HG02623 (cell line): Measurements from ENCODE around the gene SF3B5.
"Not testable (repeated sequence)": the region's sequence is repeated elsewhere in the genome, so short reads cannot be mapped to it uniquely, and the experiment has no call there.

ENCODE experiments used
- ATAC-seq: cut with Tn5 transposase; IDR thresholded peaks from one replicate; pipeline ENCODE4 v1.9.1; 2021; ENCODE audit warnings: moderate library complexity; ENCODE audit not compliant: unreplicated experiment

SF3B5 gene

DNA sequence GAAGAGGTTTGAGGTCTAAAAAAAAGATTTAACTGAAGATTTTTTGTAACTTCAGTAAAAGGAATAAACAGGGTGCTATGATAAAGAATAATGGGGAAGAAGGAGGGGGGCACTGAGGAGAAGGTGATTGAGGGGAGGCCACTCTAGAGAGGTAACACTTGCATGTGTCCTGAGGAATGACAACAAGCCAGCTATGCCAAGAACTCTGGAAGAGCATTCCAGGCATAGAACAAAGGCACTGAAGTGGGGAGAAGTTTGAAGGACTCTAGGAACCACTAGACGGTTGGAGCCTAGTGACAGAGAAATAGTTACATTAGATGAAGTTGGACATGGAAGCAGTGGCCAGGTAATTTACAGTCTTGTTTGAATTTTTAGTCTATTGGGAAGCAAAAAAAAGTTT is 10.8 kb upstream of the SF3B5 start:
- no peak for ATAC-seq

DNA sequence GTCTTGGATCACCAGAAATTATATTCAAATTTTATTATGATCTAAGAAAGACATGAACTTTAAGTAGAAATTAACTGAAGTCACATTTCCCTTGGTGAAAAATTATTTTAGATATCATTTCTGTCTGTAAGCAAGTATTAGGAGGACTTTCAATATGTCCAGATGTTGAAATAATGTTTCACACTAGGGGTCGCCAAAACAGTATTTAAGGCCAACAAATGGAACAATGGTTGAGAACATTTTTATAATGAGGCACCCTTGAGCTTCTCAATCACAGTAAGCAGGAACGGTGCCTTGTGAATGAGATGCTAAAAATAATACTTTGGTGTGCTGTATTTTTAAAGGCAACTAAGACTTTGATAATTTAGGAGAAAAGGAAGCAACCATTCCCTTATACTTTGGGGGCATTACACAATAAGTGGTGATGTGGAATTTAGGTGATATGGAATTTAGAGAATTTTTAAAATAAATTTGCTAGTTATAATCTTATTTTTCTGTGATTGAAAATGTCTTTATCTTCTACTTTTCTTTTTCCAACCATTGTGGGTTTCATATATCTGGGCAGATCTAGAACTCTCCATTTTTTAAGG is 9.6 kb upstream of the SF3B5 start:
- ATAC-seq: no peak

DNA sequence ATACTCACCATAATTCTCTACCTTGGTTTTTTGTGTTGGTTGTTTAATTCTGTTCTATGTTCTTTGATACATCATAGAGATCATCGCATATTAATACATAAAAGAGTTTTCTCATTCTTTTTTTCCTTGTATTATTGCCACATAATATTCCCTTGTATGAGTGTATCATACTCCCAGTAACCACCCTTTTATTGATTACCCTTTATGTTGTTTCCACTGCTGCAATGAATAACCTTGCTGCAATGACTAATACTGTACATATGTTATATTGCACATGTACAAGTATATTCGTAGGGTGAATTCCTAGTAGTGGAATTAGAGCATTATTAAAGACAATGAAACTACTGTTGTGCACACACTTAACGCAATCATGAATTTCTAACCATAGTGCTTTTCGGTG is 9.1 kb upstream of the SF3B5 start:
- ATAC-seq: no peak

DNA sequence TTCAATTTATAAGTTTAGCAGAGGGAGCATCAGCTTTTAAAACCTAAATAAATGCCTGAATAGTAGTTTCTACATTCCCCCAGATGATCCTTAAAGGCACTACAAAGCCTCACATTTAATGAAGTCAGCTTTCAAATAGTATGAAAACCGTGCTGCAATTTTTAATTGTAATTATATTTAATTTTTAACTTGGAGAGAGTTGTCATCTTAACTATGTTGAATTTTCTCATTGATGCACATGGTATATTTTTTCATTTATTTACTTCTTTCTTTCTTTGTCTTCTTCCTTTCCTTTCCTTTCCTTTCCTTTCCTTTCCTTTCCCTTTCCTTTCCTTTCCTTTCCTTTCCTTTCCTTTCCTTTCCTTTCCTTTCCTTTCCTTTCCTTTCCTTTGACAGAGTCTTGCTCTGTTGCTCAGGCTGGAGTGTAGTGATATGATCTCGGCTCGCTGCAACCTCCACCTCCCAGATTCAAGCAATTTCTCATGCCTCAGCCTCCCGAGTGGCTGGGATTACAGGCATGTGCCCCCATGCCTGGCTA is 7.7 kb upstream of the SF3B5 start:
- ATAC-seq: no peak

DNA sequence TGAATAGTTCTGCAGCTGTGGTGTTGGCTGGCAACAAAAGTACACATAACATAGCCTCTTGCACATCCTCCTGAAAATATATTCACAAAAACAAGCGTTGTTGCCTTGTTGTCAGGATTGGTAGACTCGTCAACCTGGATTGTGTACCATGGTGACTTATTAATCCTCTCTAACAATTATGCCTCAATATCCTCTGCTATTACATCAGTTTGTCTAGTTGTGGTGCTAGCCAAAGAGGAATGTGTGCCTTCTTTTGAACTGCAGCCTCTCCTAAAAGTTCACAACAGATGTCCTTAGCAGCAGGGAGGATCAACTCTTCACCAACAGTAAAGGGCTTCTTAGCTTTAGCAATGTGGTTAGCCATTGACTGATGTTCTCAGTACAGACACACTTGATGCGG is 3.6 kb upstream of the SF3B5 start:
- ATAC-seq: no peak

DNA sequence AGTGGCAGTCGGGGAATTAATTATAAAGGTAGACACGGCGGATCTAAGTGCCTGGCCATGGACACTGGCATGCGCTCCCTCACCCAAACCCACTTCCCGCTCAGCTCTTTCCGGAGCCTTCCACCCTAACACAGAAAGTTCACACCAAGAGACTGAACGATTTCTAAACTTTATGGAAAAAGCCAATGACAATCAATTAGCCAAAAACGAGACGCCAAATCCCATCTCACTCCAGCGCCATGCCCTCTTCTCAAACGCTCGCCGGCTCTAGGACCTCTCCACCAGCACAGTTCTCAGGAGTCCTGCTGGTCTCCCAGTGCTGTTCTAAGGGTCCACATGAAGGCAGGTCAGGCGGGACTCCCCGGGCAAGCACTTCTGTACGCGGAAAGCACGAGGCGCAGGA is 641 bp downstream of the SF3B5 start:
- ATAC-seq: no peak

DNA sequence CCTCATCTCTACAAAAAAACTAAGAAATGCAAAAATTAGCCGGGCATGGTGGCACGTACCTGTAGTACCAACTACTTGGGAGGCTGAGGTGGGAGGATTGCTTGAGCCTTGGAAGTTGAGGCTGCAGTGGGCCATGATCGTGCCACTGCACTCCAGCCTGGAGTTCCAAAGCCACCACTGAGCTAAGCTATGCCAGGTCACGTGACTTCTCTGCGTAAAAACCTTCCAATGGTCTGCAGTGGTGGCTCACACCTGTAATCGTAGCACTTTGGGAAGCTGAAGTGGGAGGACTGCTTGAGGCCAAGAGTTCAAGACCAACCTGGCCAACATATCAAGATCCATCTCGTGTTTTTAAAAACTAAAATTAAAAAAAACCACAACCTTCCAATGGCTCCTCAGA is 1.7 kb downstream of the SF3B5 start:
- no peak for ATAC-seq

DNA sequence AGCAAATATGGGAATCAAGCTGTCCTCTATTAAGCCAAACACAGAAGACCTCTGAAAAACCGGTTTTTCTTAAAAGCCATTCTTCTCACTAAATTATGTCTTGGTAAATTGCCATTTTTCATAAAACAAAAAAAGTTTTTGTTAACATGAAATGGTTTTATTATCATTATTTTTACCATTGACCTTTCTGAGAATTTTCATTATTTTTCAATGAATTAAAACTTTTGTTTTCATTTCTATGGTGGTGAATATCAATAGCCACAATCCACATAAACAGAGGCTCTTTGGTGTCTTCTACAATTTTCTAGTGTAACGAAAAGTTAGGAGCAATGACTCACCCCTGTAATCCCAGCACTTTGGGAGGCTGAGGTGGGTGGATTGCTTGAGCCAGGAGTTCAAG is 2.1 kb downstream of the SF3B5 start:
- ATAC-seq: no peak

DNA sequence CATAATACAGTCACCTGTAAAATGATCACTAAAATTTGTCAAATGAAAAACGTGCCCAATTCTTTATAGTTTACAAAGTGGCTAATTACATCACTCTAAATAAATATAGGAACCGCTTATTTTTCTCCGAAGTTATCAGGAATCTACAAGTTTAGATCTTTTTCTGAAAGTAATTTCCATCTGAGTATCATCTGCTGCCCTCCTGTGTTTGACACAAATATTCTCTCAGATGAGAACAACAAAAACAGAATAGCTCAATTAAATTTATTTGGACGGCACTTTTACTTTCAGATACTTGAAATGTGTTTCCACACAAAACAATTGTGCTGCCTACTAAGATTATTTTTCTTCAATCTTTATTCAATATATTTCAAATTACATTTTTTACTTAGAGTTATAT is 5.0 kb downstream of the SF3B5 start:
- no peak for ATAC-seq

DNA sequence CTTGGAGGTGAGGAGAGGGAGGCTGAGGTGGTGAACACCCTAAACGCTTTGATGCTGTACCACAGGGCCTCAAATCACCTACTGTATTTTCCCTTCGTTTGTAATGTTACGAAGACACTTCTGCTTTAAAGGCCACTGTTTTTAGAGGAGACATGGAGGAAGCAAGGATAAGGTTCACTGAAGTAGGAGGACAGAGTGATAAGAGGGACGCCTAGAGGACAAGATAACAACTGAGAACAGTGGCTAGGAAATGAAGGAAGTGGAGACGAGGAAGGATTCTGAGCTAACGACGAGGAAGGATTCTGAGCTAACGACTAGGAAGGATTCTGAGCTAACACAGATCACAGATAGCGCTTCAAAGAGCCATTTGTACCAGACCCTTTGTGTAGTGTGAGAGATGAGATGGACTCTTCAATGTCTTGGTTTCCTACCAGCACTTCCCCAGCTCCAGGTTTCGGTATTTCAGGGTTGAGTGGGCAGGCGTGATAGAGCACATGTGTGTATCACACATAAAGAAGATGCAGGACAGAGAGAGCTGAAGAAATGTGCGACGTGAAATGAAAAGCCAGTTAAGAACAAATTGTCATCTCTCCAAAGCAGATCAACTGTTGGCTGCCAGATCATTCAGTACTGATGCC is 7.5 kb downstream of the SF3B5 start:
- no peak for ATAC-seq

DNA sequence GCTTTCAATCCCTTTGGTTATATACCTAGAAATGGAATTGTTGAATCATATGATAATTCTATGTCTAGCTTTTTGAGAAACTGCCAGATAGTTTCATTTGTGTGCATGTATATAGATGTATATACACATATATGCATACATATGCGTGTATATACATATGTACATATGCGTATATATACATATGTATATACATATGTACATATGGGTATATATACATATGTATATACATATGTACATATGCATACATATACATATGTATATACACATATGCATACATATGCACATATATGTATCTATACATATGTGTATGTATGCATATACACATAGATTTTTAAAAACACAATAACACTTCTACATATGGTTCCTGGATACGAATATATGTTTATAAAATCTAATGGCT is 8.4 kb downstream of the SF3B5 start:
- no peak for ATAC-seq

DNA sequence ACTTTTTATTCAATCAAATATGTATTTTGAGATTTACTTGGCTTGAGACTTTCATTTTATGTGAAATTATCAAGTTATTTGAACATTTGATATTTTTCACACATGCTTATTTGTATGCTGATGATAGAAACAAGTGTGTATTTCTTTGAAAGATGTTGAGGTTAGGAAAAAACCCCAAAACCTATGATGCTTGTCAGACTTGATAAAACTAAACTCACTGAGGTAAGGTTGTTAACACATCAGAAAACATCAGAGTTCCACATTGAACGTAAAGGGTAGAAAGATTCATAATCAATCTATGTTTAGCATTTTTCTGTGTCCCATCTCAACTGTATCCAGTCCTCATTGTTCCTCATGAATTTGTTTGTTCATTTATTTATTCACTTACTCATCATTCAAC is 12.2 kb downstream of the SF3B5 start:
- peak; percentile 42 for ATAC-seq

DNA sequence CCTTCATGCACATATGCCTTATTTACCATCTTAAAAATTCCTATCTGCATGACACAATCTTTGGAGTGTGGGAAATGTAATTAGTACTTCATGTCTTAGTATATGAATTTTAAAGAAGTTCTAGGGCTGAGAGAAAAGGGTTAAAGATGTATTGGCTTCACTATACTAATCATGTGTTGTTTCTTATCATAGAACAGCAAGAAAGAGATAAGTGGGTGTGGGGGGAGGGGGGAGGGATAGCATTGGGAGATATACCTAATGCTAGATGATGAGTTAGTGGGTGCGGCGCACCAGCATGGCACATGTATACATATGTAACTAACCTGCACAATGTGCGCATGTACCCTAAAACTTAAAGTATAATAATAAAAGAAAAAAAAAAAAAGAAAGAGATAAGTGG is 13.0 kb downstream of the SF3B5 start:
- not testable (repeated sequence) for ATAC-seq

DNA sequence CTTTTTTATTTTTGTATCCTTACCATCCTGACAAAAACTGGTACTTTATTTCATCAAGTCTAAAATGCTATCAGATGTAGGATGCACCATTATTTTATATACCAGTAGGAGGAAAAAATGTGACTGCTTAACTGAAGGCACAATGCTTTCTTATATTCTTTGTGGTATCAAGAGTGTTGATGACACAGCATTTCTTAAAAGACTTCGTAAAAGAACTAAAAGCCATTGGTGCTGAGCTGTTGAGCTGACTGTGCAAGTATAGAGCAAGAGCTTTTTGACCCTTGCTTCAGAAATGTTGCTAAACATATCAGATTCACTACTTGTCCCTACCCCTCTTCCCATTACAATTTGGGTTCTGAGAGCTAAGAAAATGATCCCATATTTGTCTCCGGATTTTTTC is 17.5 kb downstream of the SF3B5 start:
- ATAC-seq: no peak

DNA sequence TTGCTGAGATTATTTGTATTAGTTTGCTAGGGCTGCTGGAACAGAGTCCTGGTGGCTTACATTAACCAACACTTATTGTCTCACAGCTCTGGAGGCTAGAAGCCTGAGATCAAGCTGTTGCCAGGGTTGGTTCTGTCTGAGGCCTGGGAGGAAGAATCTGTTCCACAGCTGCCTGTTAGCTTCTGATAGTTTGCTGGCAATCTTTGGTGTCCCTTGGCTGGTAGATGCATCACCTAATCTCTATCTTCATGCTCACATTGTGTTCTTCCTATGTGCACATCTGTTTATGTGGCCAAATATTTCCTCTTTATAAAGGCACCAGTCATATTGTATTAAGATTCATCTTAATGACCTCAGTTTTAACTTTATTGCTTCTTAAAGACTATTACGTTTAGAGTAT is 19.5 kb downstream of the SF3B5 start:
- no peak for ATAC-seq

DNA sequence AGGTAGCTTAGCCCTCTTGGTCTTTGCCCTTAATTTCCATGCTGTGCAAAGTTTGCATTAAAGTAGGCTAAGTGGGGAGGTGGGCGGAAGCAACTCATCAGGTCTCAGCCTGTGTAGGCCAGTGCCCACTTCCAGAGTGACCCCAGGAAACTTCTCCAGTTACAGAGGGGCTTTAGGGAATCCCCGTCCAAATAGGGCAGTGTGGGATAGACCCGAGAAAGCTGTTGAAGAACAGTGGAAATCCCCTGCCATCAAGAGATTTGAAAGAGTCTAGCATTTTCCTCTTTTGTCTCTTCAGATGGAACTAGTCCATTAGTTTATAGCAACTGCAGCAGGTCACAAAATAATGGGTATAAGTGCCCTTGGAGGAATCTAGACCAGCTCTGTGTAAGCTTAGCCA is 20.2 kb downstream of the SF3B5 start:
- peak; percentile 64 for ATAC-seq

DNA sequence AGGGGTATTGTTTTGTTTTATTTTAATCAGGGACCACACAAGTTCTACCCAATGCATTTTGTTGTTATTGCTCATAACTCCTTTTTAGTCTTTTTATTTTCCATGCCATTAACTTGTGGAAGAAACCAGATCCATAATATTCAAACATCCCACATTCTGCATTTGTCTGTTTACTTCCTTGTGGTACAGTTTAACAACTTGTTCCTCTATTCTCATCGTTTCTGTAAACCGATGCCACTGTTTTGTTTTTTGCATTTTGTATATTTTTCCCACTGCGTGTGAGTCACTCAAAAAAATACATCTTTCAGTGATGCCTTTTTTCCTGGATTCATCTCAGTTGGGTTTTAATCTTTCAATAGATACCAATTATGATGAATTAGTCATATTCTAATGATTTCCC is 22.3 kb downstream of the SF3B5 start:
- ATAC-seq: no peak

DNA sequence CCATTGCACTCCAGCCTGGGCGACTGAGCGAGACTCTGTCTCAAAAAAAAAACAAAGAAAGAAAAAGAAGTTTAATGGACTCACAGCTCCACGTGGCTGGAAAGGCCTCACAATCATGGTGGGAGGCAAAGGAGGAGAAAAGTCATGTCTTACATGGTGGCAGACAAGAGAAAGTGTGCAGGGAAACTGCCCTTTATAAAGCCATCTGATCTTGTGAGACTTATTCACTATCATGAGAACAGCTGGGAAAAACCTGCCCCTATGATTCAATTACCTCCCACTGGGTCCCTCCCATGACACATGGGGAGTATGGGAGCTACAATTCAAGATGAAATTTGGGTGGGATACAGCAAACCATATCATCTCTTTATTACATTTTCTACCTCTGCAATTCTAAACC is 25.9 kb downstream of the SF3B5 start:
- no peak for ATAC-seq

DNA sequence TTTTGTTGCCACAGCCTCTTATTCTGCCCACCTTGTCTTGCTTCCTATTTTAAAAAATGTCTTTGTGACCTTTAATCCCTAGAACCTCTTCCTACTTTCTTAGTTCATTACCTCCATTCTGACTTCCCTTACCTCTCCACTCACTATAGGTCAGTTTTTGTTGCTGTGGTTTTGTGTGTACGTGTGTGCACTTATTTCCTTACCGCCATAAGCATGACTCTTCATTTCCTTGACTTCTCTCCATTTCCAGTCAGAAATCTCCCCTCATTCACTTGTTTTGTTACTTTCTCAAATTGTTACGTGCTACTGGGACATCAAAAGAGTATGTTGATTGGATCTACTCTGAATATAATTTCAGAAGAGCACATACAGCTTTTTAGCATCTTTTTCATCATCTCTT is 26.6 kb downstream of the SF3B5 start:
- no peak for ATAC-seq

DNA sequence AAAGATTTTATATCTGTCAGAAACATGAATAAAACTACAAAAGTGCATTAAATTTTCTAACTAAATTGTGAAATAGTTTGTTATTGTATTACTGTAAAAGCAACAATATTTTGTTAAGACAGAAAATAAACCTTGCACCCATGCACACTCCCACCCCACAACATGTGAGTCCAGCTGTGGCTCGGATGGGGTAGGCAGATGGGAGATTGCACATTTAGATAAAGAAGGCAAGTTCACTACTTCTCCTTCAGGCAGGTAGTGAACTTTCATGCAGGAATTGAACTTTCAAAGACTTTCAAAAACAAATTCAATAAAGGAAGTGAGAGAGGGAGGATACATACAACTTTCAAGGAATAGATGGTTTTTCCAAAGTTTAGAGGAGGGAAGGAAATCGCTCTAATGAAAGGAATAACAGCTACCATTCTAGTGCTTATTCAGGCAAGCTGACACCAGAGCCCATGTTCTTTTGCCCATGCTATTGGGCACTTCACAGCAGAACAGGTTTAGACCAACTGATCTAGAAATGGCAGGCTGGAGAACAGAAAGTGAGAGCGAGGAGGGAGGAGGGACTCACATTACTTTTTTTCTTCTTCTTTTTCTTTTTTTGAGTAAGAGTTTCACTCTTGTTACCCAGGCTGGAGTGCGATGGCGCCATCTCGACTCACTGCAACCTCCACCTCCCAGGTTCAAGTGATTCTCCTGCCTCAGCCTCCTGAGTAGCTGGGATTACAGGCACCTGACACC is 28.5 kb downstream of the SF3B5 start:
- ATAC-seq: peak; percentile 28

DNA sequence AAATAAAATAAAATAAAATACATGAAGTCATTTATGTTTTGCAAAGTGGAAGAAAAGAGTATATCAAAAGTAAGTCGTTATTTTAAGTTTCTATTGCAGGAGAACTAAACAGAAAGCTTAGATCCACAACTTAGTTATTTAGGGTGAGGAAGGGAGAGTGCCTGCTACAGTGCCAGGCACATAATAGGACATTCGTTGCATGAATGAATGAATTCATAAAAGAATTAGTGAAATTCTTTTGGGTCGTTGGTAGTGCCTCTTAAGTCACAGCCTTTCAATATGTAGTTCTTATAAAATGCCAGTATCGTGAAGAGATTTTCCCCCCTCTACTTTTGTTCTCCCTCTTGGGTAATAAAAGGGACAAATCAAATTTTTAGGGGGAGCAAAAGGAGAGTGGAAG is 29.1 kb downstream of the SF3B5 start:
- ATAC-seq: no peak

DNA sequence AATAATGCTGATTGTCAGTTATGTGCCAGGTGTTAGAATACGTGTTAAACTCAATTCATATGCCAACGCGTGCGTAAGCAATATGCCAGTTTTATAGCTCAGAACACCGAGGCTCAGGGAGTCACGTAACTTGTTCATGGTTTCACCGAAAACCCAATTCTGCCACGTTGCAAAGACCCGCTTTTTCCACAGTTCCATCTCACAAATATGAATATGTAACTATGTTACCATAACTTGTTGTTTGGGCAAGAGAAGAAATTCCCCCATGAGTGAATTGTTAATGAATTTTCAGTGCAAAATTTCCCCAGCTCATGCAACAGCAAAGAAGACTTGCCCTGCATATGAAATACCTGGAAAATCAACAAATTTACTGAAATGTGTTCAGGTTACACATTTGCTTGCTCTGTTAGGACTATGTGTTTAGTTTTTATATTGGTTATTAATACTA is 30.1 kb downstream of the SF3B5 start:
- ATAC-seq: no peak
